Natural killer cell (primary cell): ENCODE results near the gene FAM83E. TPM values are rescaled to one million over a fixed set of nuclear protein-coding genes. Genes with fewer than 3 reads are reported as not detected.
A peak's percentile ranks its signal among the peaks of the same experiment; 100 is the strongest.

Source experiments
- ATAC-seq, 3 donors: fragments of 150-1000 bp in 2 of 3; fragments of 200-7000 bp in 1 of 3; cut with Tn5 transposase; 1 replicate in 1 of 3; 2 replicates in 2 of 3; pipeline ENCODE4 v1.10.0; 2021; ENCODE audit warnings: mild to moderate bottlenecking in 2 of 3, moderate library complexity in 2 of 3
- DNase-seq, 2 donors: peaks; one replicate each; pipeline versions ENCODE4 v3.0.0 to v3.0.0-alpha.2; 2013 to 2021; ENCODE audit warnings: mixed read lengths in 1 of 2
- H3K27ac ChIP-seq: one replicate; pipeline ENCODE4 v1.5.1; 2013; ENCODE audit warnings: mild to moderate bottlenecking, low read length
- H3K27me3 ChIP-seq: one replicate; pipeline ENCODE4 v1.6.1; 2013; ENCODE audit warnings: low read length; ENCODE audit not compliant: control insufficient read depth, insufficient read depth
- H3K36me3 ChIP-seq: one replicate; pipeline ENCODE4 v1.6.1; 2013; ENCODE audit warnings: low read length; ENCODE audit not compliant: control insufficient read depth, insufficient read depth
- H3K4me1 ChIP-seq: one replicate; pipeline ENCODE4 v1.6.1; 2013; ENCODE audit warnings: low read length; ENCODE audit not compliant: control insufficient read depth, insufficient read depth
- H3K4me3 ChIP-seq: one replicate; pipeline ENCODE4 v1.5.1; 2013; ENCODE audit warnings: low read length
- H3K9me3 ChIP-seq: one replicate; pipeline ENCODE4 v1.6.1; 2013; ENCODE audit warnings: low read length; ENCODE audit not compliant: control insufficient read depth, insufficient read depth
- H3K27ac Mint-ChIP-seq, 2 donors: one replicate each; pipeline ENCODE4 v1.8.0; 2022; ENCODE audit warnings: mild to moderate bottlenecking in 2 of 2, mixed read lengths in 2 of 2, moderate library complexity in 1 of 2
- H3K27me3 Mint-ChIP-seq, 2 donors: one replicate each; pipeline ENCODE4 v1.8.0; 2022; ENCODE audit warnings: low read depth in 2 of 2, mixed read lengths in 2 of 2
- H3K36me3 Mint-ChIP-seq: one replicate; pipeline ENCODE4 v1.8.0; 2022; ENCODE audit warnings: mixed read lengths
- H3K4me1 Mint-ChIP-seq, 2 donors: one replicate each; pipeline ENCODE4 v1.8.0; 2022; ENCODE audit warnings: mixed read lengths in 2 of 2
- H3K4me3 Mint-ChIP-seq: one replicate; pipeline ENCODE4 v1.8.0; 2022; ENCODE audit warnings: mild to moderate bottlenecking, moderate library complexity, mixed read lengths
- H3K9me3 Mint-ChIP-seq, 2 donors: one replicate each; pipeline ENCODE4 v1.8.0; 2022; ENCODE audit warnings: mixed read lengths in 2 of 2
- CTCF ChIP-seq: fragments of 200-600 bp; IDR thresholded peaks from one replicate; pipeline ENCODE4 v1.8.0; 2022; ENCODE audit warnings: antibody characterized with exemption
- WGBS: methylation state at CpG from one replicate; pipeline ENCODE4 v1.1.7; 2013; ENCODE audit warnings: missing lambda C conversion rate; ENCODE audit not compliant: insufficient coverage; 5-methylcytosine and 5-hydroxymethylcytosine counted together
- intact Hi-C: fragments of 100-400 bp; cut with micrococcal nuclease; formaldehyde crosslinking; loops from one replicate; pipeline ENCODE4 v1.14.2; 2022
- total RNA-seq, 4 donors: library from RNA; stranded (reverse); fragments of 120-200 nt in 1 of 4; gene quantifications; one replicate each; pipeline versions ENCODE4 v1.2.3 to v1.2.4, GENCODE V29; 2013 to 2022

FAM83E gene
- total RNA-seq, 3 donors from 2014 or later (not counting 1 experiment from before 2014, with no cell fraction given): 0.70 to 1.3 (median 1.1) TPM

- DNase-seq: no peak
- peaks cover 33% of the 10 kb centered on the region for H3K36me3 ChIP-seq
- no peak for TF ChIP-seq CTCF
- Mint-ChIP-seq H3K4me1 (peaks cover 22 to 27% of the 10 kb centered on the region in 2 donors), H3K4me3 (no peak overlapping the region), H3K9me3 (no peaks in the 10 kb centered on the region), H3K27me3 (no peaks in the 10 kb centered on the region), H3K27ac (peak overlapping the region; percentile 59 to 63), H3K36me3 (no peaks in the 10 kb centered on the region)
- H3K9me3 ChIP-seq: no peaks in the 10 kb centered on the region
- no peak overlapping the region for H3K4me3 ChIP-seq
- H3K27ac ChIP-seq: no peak overlapping the region
- H3K4me1 ChIP-seq: peaks cover 28% of the 10 kb centered on the region
- WGBS: 85% methylated on average over 13 of the region's 13 CpGs
- no peak for ATAC-seq
- intact Hi-C loops: no loop called here
- H3K27me3 ChIP-seq: no peaks in the 10 kb centered on the region
Measured at GRCh38 chr19:48613852-48614435, 932 bp downstream of the FAM83E start.

DNA sequence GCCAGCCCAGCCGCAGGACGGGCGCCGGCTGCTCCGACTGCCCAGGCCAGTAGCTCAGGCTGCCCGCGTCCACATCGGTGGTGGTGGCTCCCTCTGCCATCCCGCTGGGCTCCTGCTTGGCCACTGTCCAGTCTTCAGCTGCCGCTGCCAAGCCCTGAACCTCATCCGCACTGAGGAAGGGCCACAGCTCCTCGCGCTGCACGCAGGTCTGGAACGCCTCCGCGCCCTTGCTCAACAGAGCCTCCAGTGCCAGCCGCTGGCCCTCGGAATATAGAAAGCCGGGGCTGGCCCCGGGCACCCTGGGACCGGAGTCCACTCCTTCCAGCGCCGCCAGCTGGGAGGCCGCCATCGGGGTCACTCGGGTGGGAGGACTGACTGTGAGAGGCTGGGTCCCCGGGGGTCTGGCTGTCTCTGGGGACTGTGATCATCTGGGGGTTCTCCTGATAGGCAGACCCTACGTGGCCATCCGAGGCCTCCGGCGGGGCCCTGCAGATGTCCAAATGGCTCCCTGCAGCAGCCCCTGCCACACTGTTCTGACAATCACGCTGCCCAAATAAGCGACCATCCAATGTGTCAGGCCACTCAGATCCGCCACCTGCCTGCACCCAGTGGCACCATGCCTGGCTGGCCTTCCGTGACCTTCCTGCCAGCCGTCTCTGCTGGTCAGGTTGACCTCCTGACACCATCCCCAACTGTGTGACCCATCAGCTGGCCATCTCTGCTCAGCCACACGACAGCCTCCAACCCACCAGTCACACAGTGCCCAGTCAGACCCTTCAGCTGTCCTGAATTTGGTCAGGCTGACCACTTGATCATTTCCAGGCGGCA is 1.6 kb downstream of the FAM83E start:
- Mint-ChIP-seq H3K4me3 (no peak overlapping the region), H3K27ac (peak overlapping the region in 1 of 2 donors; percentile 59), H3K4me1 (peaks cover 15 to 24% of the 10 kb centered on the region in 2 donors), H3K27me3 (no peaks in the 10 kb centered on the region), H3K9me3 (no peaks in the 10 kb centered on the region), H3K36me3 (no peaks in the 10 kb centered on the region)
- no peaks in the 10 kb centered on the region for H3K9me3 ChIP-seq
- H3K27me3 ChIP-seq: no peaks in the 10 kb centered on the region
- no peak for TF ChIP-seq CTCF
- H3K4me3 ChIP-seq: no peak overlapping the region
- intact Hi-C loops: no loop called here
- peaks cover 28% of the 10 kb centered on the region for H3K4me1 ChIP-seq
- ATAC-seq: peak in 1 of 3 donors; percentile 7
- WGBS: 90% methylated on average over 39 of the region's 39 CpGs
- no peak overlapping the region for H3K27ac ChIP-seq
- no peak for DNase-seq
- peaks cover 33% of the 10 kb centered on the region for H3K36me3 ChIP-seq

DNA sequence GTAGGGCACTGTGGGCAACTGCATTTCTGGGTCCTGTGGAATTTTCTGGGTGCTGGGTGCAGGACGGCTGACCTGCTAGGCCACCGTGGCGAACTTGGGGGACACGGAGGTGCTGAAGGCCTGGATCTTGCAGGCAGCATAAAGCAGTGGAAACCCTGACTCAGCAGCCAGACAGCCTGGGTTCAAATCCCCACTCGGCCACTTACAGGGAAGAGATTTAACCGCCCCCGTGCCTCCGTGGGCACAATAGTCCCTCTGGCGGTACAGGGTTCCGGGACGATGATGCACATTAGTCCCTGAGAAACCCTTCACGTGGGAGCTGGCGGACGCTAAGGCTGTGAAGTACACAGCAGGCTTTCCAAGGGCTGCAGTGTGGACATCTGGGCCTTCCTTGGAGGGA is 3.0 kb downstream of the FAM83E start:
- intact Hi-C loops: no loop called here
- H3K4me1 ChIP-seq: peaks cover 15% of the 10 kb centered on the region
- Mint-ChIP-seq H3K9me3 (no peaks in the 10 kb centered on the region), H3K4me3 (no peak overlapping the region), H3K27ac (no peak overlapping the region), H3K4me1 (peaks cover 1 to 12% of the 10 kb centered on the region in 2 donors), H3K36me3 (no peaks in the 10 kb centered on the region), H3K27me3 (no peaks in the 10 kb centered on the region)
- ATAC-seq (no peak), DNase-seq (no peak)
- H3K9me3 ChIP-seq: no peaks in the 10 kb centered on the region
- peaks cover 23% of the 10 kb centered on the region for H3K36me3 ChIP-seq
- H3K27me3 ChIP-seq: no peaks in the 10 kb centered on the region
- H3K4me3 ChIP-seq: no peak overlapping the region
- no peak overlapping the region for H3K27ac ChIP-seq
- TF ChIP-seq CTCF: no peak
- 96% methylated on average over 14 of the region's 14 CpGs for WGBS
